GM18951 (cell line): ENCODE results near the gene TAF8.

Source experiments
- POLR2A ChIP-seq: IDR thresholded peaks from 4 replicates; pipeline ENCODE4 v1.6.1; 2011; ENCODE audit warnings: mild to moderate bottlenecking; ENCODE audit not compliant: insufficient read length, insufficient read depth; ENCODE audit errors: extremely low read depth
- in situ Hi-C: fragments of 300-500 bp; cut with MboI; formaldehyde crosslinking; loops from one replicate; pipeline ENCODE4 v1.12.0; 2022; ENCODE audit warnings: low sequenced_read_pairs, mixed read lengths, inconsistent platforms; ENCODE audit not compliant: unreplicated experiment

Gene TAF8

GRCh38 chr6:42118162-42119001 lies 68.1 kb downstream of the TAF8 start:
- in situ Hi-C loops: no loop called here
- no peak for TF ChIP-seq POLR2A

GRCh38 chr6:42120895-42121865 lies 70.9 kb downstream of the TAF8 start:
- no peak for TF ChIP-seq POLR2A
- in situ Hi-C loops: no loop called here

- in situ Hi-C loops: no loop called here
- TF ChIP-seq POLR2A: no peak
Observed at GRCh38 chr6:42123379-42124103, 73.2 kb downstream of the TAF8 start.

GRCh38 chr6:42124223-42124836 lies 74.0 kb downstream of the TAF8 start:
- TF ChIP-seq POLR2A: no peak
- in situ Hi-C loops: no loop called here

GRCh38 chr6:42125231-42125630 lies 74.9 kb downstream of the TAF8 start:
- in situ Hi-C loops: no loop called here
- TF ChIP-seq POLR2A: no peak

GRCh38 chr6:42125663-42126062 lies 75.3 kb downstream of the TAF8 start:
- in situ Hi-C loops: no loop called here
- TF ChIP-seq POLR2A: no peak

GRCh38 chr6:42128460-42129359 lies 78.4 kb downstream of the TAF8 start:
- no peak for TF ChIP-seq POLR2A
- in situ Hi-C loops: no loop called here

GRCh38 chr6:42129360-42129676 lies 79.0 kb downstream of the TAF8 start:
- in situ Hi-C loops: no loop called here
- no peak for TF ChIP-seq POLR2A

GRCh38 chr6:42131531-42131930 lies 81.2 kb downstream of the TAF8 start:
- no peak for TF ChIP-seq POLR2A
- in situ Hi-C loops: no loop called here

GRCh38 chr6:42133926-42134325 lies 83.6 kb downstream of the TAF8 start:
- no peak for TF ChIP-seq POLR2A
- in situ Hi-C loops: no loop called here

GRCh38 chr6:42135161-42135560 lies 84.8 kb downstream of the TAF8 start:
- no peak for TF ChIP-seq POLR2A
- in situ Hi-C loops: no loop called here

GRCh38 chr6:42135722-42136121 lies 85.4 kb downstream of the TAF8 start:
- TF ChIP-seq POLR2A: no peak
- in situ Hi-C loops: no loop called here
